HG02588 (cell line): ENCODE data around the gene PRKAG3.
"Not testable (repeated sequence)": the region's sequence is repeated elsewhere in the genome, so short reads cannot be mapped to it uniquely, and the experiment has no call there.

Source experiments
- ATAC-seq: cut with Tn5 transposase; IDR thresholded peaks from one replicate; pipeline ENCODE4 v1.9.1; 2021; ENCODE audit warnings: mild to moderate bottlenecking, moderate library complexity; ENCODE audit not compliant: unreplicated experiment

Gene PRKAG3

DNA sequence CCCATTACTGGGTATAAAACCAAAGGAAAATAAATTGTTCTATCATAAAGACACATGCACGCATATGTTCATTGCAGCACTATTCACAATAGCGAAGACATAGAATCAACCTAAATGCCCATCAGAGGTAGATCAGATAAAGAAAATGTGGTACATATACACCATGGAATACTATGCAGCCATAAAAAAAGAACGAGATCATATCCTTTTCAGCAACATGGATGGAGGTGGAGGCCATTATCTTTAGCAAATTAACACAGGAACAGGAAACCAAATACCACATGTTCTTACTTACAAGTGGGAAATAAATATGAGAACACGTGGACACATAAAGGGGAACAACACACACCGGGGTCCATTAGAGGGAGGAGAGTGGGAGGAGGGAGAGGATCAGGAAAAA is 12.7 kb upstream of the PRKAG3 start:
- ATAC-seq: not testable (repeated sequence)

DNA sequence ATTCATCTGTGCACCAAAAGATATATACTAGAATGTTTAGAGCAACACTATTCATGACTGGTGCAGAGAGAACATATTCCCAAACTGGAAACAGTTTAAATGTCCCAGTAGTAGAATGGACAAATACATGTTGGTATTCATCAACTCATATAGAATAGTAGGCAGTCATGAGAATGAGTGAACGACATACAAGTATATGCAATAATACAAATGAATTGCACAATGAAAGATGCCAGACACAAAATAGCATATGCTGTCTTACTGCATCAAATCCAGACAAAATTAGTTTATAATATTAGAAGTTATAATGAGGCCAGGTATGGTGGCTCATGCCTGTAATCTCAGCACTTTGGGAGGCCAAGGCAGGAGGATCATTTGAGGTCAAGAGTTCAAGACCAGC is 8.3 kb upstream of the PRKAG3 start:
- ATAC-seq: no peak

DNA sequence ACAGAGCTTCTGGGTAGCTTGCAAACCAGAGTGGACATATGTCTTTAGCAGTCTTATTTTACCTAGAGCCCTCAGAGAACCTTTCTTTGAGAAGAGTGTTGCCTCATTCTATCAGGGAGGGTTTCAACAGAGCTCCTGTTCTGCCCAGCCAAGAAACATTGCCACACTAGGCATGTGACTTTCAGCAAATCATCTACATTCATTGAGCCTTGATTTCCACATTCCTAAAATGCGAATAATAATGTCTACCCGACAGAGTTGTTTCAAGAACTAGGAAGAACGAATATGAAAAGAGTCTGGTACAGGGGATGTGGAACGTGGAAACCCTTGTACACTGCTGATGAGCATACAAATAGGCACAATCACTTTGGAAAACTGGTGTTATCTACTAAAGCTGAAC is 7.8 kb upstream of the PRKAG3 start:
- no peak for ATAC-seq

DNA sequence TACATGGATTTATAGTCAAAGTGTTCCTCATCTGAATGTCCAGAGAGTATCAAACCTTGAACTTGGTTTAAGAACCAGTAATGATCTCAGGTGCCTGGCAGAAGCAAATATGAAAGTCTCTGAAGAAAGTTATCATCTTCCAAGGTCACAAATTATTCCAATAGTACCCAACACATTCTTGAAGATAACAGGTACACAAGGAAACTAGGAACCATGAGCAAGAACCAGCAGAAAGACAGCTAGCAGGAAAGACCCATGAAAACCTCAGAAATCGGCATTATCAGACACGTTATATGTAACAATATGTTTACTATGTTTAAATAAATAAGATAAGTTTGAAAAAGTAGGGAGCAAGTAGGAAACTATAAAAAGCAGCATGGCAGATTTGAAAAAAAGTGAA is 5.9 kb upstream of the PRKAG3 start:
- no peak for ATAC-seq

DNA sequence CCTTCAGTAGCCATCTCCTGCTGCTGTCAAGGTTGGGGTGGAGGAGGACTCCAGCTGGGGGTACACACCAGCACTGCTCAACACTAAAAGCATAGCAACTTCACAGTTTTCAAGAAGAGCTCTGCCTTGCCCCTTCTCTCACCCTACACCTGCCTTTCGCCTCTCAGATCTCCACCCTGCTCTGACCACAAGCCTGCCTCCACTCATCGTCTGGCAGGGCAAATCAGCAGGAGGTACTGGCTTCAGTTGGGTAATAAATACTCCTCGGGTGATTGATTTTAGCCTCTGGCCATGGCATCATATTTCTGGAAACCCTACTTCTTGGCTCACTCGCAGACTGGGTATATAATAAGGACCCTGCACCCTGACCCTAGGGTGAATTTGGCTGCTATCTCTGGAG is 3.1 kb upstream of the PRKAG3 start:
- ATAC-seq: no peak

DNA sequence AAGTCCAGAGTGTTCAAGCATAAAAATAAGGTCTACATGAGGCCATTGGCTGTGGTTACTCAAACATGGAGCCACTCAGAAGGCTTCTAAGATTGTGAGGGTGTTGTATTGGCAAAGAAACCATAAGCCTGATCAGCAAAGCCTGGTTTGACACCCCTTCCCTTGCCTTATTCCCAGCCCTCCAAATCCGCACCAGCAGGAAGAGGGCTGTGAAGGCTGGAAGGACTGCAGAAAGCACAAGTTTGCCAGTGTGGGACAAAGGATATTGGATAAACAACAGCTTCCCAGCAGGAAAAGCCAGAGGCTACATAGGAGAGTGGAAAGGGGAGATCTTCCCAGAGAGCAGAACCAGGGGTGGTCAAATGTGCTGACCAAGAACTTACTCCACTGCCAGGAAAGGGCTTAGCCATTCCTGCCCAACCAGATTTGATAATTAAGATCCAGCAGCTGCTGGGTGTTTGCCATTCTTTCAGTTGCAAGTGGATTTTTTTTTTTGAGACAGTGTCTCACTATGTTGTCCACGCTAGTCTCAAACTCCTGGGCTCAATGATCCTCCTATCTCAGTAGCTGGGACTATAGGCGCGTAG is 1.5 kb upstream of the PRKAG3 start:
- ATAC-seq: no peak

DNA sequence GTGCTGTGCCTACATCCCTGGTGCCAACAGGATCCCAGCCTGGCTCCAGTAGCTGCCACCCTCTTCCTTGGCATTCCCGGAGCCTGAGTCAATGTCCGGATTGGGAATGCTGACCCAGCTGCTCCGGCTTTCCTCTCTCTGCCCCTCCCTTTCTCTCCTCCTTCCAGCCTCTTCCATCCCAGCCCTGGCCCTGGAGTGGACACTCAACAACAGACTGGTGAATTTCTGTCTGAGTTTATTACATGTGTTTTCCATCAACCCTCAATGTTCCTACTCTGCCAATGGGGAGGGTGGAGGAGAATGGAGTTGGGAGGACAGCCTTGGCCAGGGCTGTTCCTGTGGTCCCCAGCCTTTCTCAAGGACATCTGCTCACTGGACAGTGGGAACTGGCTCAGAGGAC is 917 bp upstream of the PRKAG3 start:
- no peak for ATAC-seq

DNA sequence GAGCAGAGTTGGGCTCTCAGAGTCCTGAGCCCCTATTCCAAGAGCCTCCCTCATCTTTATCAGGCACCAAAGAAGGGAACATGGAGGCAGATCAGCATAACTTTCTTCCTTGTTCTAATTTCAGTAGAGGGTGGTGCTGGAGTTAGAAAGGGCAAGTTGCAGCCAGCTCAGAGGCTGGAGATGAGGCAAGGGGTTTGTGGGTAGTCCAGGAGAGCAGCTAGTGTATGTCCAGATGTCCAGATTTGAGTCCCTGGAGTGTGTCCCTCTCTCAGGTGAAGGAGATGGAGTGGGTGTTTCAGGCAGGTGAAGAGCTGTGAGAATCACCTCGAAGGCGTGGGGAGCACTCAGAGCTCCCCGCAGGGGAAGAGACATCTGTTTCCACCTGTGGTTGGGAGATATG is 478 bp upstream of the PRKAG3 start:
- ATAC-seq: no peak

DNA sequence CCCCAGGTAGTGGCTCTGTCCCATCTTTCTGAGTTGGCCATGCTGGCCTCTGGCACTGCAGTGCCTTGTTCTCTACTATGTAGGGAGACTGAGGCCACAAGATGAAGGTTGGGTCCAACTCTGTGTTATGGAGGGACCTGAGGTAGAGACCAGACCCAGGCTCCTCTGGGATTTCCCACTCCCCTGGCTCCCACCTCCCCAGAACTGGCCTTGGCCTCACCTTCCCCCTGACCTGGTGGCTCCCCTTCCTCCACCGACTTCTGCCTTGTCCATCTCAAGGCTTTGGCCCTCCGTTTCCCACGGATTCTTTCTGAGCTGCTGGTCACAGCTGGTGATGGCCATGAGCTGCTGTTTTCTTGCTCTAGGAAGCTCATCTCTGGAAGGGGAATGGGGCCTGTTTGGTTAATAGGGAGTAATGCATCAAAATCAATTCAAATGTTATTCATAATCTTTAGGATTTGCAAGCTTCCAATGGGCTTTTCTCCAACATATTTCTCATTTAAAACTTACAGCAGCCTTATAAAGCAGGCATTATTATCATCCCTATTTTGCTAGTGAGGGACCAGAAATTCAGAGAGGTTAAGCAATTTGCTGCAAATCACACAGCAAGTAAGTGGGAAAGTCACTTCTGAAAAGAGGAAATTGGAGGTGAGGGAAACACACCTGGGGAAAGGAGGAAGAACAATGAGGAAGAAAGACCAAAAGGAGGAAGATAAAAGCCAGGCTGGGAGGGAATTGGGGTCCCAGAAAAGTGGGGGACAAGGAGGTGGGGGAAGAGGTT is 887 bp downstream of the PRKAG3 start:
- no peak for ATAC-seq

DNA sequence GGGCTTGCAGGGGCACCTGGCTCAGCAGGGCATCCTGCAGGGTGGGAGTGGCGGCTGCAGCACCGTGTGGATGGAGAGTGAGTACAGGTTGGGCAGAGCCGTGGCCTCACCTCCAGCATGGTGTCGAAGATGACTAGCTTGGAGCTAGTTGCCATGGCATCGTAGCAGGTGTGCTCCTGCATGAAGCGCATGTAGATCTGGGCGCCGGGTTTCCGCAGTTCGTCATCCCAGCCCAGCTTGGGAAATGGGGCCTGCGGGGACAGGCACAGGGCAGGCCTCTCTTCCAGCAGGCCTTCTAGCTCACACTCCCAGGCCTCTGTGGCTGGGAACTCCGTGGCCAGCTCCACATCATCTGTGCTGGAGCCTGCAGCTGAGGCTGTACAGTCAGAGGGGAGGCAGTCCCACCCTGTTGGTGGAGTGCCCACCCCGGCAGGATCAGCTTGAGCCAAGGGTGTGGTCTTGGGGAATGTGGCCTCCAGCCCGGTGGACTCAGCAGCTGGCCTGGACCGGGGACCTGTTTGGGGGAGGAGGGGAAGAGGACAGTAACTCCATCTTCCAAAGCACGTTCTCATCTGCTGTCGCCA is 1.6 kb downstream of the PRKAG3 start:
- no peak for ATAC-seq

DNA sequence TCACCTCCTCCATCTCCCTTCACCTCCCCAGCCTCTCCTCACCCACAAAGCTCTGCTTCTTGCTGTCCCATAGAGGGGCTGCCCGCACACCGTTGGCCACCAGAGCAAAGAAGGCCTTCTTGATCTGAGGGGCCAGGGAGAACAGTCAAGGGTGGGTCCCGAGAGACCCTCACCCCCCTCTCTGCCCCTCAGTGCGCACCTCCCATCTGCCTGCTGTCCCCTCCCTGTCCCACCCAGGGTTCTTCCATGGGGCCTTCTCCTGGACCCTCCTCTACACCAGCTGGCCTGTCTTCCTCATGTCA is 3.2 kb downstream of the PRKAG3 start:
- no peak for ATAC-seq

DNA sequence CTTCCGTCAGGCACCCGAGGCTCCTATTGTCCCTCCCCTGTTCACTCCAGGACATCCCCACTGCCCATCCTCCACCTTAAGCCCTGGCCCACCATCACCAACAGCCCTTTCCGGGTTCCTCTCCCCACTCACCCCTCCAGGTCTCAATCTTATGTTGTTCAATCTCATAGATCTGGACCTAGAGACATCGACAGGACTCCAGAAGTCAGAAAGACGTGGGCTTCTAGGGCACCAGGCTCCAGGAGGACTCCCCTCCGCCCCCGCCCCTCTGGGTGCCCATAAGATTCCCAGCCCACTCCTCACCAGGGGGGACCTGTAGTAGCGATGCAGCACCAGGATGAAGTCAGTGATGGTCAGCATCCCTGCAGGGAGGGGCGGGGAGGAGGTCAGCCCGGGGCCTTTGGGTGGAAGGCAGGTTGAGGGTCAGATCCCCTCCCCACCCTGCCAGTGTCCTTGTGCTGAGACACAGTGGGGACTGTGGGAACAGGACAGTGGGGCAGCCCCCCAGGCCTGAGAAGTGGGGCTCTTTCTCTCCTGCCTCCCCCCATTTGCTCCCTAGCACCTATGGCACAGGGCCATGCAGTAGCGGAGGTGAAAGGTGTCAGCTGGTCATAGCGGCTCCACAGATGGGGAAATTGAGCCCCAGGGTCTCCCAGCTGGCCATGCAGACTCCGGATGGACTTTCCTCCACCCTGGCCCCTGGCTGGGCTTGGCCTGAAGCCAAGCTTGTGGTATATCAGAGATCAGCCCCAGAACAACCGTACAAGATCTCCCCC is 3.7 kb downstream of the PRKAG3 start:
- no peak for ATAC-seq

DNA sequence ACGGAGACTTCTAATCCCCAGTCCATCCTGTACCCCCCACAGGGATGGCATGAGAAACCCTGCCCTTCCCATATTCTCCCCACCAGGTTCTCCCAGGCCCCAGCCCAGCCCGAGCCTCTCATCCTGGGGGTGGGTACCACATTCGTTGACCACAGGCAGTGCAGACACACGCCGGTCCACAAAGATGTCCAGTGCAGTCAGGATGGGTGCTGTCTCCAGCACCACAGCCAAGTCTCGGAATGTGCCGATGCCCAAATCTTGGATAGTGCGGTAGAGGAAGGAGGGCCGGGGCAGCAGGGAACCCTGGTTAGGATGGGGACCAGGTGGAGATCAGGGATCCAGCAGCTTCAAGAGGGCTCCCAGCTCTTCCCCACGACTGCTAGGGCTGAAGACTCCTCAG is 4.8 kb downstream of the PRKAG3 start:
- no peak for ATAC-seq

DNA sequence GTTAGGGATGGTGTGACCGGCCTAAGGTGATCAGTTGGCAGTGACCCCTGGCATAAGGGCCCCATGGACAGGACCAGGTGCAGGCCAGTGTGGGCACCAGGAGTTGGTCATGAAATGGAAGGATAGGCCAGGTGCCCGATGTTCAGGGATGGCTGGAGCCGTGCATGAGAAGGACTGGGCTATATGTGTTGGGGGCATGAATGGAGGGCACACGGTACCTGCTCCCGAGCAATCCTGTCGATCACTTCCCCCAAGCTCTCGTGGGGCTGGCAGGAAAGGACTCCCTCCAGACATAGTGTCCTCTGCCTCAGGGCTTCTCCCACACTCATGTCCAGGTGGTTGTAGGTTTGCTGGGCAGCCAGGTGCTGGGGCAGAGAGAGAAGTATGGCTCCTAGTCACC is 7.6 kb downstream of the PRKAG3 start:
- ATAC-seq: no peak

DNA sequence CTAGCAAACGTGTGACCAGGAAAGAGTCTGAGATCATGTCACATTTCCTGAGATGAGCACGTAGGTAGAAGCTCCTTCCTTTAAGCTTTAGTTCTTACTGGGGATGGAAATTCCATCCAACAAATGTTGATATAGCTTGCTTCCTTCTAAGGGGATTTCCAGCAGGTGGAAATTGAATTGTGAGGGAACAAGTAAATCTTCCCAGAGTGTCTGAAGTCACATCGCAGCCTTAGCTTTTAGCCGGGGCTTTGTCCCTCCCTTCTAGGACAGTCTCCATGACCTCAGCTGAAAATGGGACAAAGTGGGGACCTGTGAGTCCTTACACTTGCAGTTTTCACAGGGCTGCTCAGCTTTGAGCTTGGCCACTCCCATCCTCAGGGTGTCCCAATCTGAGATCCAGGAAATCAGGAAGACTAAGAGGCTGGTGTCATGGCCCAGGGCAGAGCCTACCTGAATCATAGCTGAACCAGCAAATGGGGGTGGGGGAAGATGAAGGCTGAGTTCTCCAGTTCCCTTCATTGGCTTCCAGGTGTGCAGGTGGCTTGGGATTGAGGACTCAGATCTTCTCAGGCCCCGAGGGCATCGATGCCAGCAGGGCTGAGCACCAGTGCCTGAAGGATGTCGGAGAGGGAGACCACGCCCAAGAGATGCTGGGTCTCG is 8.3 kb downstream of the PRKAG3 start:
- ATAC-seq: no peak

DNA sequence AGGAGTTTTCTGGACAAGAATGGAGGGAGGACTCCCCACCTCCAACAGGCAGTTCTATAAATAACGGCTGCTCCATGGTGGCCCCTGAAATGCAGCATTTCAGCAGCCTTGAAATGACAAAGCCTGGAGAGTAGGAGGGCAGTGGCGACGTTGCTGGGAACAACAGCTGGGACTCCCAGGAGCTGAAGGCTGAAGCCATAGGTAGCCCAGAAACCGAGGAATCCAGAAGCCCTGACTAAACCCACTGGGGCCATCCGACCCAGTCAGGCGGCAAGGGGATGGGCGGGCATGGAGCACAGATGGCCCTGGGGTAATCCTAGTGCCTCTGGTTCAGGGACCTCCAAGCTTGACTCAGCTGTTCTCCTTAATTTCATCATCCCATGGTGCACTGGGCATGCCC is 9.0 kb downstream of the PRKAG3 start:
- no peak for ATAC-seq

DNA sequence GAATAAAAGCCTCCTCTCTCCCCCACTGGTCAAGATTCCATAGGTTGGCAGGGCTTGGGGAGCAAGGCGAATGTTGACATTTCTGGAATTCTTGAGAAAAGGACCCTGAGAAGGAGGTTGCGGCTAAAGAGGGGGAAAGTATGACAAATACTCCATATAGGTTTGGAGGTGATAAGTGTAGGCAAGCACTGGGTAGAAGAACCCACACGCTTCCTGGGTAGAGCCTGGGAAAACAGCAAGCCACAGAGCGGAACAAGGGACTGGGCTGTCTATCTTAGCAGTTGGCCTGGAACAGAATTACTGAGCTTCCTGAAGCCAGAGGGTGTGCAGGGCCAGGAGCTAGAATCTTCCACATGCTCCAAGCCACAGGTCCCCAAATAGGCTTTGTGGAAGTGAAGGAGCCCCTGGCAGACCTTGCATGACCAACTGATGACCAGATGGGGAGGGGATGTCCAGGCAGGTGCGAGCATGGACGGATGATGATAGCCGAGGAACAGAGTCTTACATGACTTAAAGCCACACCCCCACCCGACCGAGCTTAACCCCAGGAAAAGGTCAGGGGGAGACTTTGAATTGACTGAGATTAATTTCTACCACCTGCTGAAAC is 9.9 kb downstream of the PRKAG3 start:
- ATAC-seq: no peak

DNA sequence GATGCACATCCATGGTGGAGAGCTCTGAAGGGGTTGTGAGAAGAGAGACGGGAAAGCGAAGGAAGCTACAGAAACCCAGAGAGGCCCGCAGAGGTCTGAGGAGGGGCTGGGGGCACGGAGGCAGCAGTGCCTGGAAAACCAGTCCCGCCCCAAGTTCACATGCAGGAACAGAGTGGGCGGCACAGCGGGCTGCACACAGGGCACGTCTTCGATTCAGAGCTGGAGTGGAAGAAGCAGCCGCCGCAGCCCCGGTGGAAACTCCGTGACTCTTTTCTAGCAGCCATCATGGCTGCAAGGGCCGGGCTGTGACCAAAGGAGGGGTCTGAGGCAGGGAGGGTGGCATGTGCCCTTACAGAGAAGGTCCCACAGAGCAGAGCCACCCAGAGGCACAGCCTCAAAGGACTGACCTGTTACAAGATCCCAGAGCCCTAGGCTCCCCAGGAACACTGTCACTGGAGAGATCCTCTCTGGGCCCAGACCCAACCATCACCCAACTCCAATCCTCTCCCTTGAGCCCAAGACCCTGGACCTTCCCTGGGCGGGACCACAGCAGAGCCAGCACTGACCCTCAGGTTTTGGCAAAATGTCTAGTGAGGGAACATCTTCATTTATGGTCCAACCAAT is 10.7 kb downstream of the PRKAG3 start:
- no peak for ATAC-seq

DNA sequence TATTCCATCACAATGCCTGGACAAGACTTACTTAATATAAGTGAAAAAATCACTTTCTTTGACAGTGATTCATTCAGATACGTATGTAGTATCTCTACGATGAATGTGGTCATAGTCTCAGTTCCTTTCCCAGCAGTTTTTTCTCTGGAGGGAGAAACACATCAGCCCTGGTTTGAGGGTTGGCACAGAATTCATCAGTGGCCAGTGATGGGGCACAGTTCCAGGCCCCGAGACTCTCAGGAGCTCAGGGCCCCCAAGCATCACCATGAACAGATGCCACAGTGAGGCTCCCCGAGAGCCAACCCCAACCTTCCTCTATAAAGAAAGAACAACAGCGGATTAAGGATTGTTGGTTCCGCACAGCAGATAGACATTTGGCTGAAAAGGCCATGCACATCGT is 12.5 kb downstream of the PRKAG3 start:
- ATAC-seq: no peak

DNA sequence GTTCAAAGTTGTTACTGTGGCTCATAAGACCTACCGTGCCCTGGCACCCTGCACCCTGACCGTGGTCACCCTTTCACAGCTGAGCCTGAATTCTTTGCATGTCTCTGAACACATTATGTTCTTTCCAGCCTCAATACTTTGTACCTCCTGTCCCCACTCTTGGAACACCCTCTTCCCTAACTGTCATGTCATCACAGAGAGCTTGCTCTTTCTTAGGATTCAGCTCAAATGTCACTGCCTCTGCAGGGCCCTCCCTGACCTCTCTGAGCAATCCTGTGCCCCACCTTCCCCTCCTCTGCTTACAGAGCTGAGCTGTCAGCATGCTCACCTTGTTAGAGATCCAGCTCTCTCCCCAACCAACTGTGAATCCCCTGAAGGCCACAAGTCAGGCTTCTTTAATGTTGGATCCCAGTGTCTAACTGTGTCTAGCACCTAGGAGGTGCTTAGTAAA is 15.0 kb downstream of the PRKAG3 start:
- ATAC-seq: no peak

DNA sequence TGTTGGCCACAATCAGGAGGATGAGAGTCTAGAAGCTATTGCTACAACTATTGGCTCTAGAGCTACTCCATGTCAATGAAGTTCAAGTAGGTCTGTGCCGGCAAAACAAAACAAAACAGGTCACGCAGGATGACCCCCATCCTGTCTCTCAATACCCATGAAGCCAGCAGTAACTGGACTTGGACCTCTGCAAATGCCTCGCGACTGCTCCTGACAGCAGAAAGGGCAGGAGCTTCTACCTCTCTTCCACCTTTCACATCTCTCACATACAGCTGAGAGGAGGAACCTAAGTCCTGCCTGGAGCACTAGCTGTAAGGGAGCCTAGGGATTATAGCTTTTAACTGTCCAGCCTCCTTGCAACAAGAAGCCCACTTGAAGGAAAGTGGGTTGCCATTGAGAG is 16.0 kb downstream of the PRKAG3 start:
- no peak for ATAC-seq
